ENCODE results near the gene CHL1.
A peak's percentile ranks its signal among the peaks of the same experiment; 100 is the strongest.

Gene CHL1

DNA sequence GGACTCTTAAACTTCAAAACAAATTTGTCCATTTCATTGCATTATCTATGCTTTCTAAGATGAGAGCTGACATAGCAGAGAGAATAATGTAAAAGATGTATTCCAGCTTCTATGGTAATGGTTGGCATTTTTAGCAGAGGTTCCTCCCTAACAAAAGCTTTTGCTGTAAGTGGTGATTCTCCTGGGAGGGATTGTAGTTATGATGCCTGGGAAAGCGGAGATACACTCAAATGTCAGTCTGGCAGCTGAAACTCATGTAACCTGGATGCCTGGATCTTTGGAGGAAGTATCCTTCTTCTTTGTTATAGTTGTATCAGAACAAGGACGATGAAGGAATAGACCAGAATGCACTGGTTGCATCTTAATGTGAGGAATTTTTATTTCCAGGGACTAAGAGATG lies 7.5 kb downstream of the CHL1 start:
- no peak for DNase-seq
- Mint-ChIP-seq H3K4me1 (no peaks in the 10 kb centered on the region), H3K9me3 (peaks cover 0 to 14% of the 10 kb centered on the region in 2 donors), H3K27me3 (peaks cover 7% of the 10 kb centered on the region), H3K27ac (no peak overlapping the region), H3K4me3 (no peak overlapping the region)
- ATAC-seq = no peak

DNA sequence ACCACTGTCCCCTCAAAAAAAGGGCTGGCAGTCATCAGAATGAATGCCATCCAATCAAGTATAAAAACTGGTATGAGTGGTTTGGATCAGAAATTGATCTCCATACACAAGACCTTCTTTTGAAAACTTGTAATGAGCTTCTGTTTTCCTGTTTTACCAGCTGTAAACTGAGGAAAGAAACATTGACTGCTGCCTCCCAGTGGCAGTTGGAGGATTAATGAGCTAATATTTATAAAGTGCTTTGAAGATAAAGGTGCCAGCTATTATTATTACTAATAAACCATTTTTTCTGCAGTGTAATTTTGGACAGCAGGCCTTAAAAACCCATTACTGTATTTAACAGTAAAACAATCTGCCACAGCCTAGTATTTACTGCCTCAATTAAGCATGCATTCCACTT lies 11.4 kb downstream of the CHL1 start:
- Mint-ChIP-seq H3K4me3 (no peak overlapping the region), H3K27me3 (peaks cover 7% of the 10 kb centered on the region), H3K27ac (no peak overlapping the region), H3K9me3 (peaks cover 0 to 14% of the 10 kb centered on the region in 2 donors), H3K4me1 (peaks cover 5% of the 10 kb centered on the region)
- DNase-seq = no peak
- no peak for ATAC-seq

DNA sequence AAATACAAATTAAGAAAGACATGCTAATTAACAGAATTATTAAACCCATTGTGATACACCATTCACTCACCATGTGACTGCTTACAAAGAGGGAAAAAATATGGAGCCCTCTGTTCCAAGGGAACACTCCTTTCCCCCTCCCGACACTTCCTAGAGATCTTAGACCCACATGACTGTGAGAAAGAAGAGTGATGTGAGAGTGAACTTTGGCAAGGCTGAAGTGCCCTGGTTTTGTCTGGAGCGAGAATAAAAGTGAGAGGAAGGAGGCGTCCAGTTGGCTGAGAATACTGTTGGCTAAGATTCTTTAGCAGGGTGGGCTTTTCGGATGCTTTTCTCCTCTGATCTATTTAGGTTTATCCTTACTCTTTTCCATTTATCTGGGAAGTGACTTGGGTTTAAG lies 14.1 kb downstream of the CHL1 start:
- Mint-ChIP-seq H3K4me1 (peaks cover 5% of the 10 kb centered on the region), H3K4me3 (no peak overlapping the region), H3K9me3 (no peaks in the 10 kb centered on the region), H3K27ac (no peak overlapping the region), H3K27me3 (no peaks in the 10 kb centered on the region)
- no peak for DNase-seq
- ATAC-seq = no peak

DNA sequence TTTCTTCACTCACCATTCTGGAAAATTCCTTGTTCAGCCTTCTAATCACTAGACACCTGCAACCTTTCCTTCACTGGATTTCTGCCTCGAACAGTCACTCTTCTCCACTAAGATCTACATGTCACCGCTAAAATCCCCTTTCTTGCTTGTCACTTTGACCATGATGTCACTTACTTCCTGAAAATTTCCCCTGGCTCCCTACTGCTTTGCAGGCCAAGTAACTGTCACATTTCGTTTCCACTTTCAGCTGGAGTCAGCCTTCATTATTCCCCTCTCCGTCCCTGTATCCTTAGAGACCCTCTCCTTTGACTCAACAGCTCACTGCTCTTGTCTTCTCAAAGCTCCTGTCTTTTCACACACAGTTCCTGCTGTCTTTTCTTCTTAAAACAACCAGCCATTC lies 15.9 kb downstream of the CHL1 start:
- Mint-ChIP-seq H3K27ac (peak overlapping the region in 1 of 2 donors; percentile 53), H3K4me3 (no peak overlapping the region), H3K9me3 (no peaks in the 10 kb centered on the region), H3K4me1 (peaks cover 5% of the 10 kb centered on the region), H3K27me3 (no peaks in the 10 kb centered on the region)
- ATAC-seq (no peak), DNase-seq (no peak)

- H3K27ac Mint-ChIP-seq = no peak overlapping the region
- peaks cover 5% of the 10 kb centered on the region for H3K4me1 Mint-ChIP-seq
- no peaks in the 10 kb centered on the region for H3K27me3 Mint-ChIP-seq
- DNase-seq (no peak), ATAC-seq (no peak)
- no peak overlapping the region for H3K4me3 Mint-ChIP-seq
- peaks cover 6 to 8% of the 10 kb centered on the region in 2 donors for H3K9me3 Mint-ChIP-seq
Observed at GRCh38 chr3:217099-217813, 20.7 kb downstream of the CHL1 start.

- ATAC-seq (no peak), DNase-seq (no peak)
- H3K27ac Mint-ChIP-seq = no peak overlapping the region
- no peaks in the 10 kb centered on the region for H3K27me3 Mint-ChIP-seq
- H3K4me3 Mint-ChIP-seq = no peak overlapping the region
- no peaks in the 10 kb centered on the region for H3K4me1 Mint-ChIP-seq
- peaks cover 6 to 12% of the 10 kb centered on the region in 2 donors for H3K9me3 Mint-ChIP-seq
Observed at GRCh38 chr3:217948-218347, 21.4 kb downstream of the CHL1 start.

DNA sequence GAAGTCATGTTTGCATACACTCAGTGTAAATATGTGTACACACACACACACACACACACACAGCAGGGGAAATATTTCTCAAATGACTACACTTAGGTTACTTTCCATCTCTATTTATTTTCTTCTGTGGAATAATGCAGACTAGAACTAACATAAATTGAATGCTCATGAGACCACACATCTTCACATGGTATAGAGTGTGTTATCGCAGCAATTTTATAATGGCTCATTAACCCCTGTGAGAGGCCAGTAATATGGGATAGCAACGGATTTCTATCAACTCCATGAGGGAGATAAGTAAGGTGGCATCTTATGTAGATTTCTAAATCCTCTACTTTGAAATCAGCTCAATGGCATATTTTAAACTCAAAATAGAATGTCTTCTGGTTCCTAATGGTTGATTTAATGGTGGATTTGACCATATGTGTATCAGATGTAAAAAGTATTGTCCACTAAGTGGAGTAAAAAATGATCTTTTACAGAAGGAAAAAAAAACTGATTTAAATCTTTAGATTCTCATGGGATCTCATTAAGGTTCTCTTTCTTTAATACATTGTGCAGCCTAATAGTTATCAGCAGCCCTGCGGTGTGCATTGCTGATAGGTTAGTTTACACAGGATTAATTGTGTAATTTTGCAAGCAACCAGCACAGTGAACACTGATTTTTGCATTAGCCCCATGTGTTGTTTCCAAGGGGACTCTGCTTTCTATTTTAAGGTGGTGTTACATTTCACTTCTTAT lies 32.0 kb downstream of the CHL1 start:
- DNase-seq = no peak
- Mint-ChIP-seq H3K9me3 (peaks cover 0 to 3% of the 10 kb centered on the region in 2 donors), H3K4me3 (no peak overlapping the region), H3K27me3 (no peaks in the 10 kb centered on the region), H3K4me1 (no peaks in the 10 kb centered on the region), H3K27ac (no peak overlapping the region)
- no peak for ATAC-seq

- H3K9me3 Mint-ChIP-seq = no peaks in the 10 kb centered on the region
- no peak overlapping the region for H3K4me3 Mint-ChIP-seq
- ATAC-seq = no peak
- H3K4me1 Mint-ChIP-seq = no peaks in the 10 kb centered on the region
- no peaks in the 10 kb centered on the region for H3K27me3 Mint-ChIP-seq
- H3K27ac Mint-ChIP-seq = no peak overlapping the region
- no peak for DNase-seq
Observed at GRCh38 chr3:229183-229661, 32.7 kb downstream of the CHL1 start.

DNA sequence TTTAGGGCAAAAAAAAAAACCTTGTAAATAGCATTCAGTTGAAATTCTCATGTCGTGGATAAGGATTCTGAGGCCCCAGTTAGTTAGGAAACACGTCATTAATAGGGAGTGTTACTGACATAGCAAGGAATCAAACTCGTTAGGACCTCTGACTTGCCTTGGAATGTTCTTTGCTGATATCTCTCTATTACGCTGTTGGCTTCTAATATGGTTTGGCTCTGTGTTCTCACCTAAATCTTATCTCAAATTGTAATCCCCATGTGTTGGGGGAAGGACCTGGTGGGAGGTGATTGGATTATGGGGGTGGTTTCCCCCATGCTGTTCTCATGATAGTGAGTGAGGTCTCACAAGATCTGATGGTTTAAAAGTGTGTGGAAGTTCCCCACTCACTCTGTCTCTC lies 40.3 kb downstream of the CHL1 start:
- no peak for ATAC-seq
- Mint-ChIP-seq H3K27ac (no peak overlapping the region), H3K4me1 (no peaks in the 10 kb centered on the region), H3K4me3 (no peak overlapping the region), H3K27me3 (no peaks in the 10 kb centered on the region), H3K9me3 (no peaks in the 10 kb centered on the region)
- DNase-seq = no peak

DNA sequence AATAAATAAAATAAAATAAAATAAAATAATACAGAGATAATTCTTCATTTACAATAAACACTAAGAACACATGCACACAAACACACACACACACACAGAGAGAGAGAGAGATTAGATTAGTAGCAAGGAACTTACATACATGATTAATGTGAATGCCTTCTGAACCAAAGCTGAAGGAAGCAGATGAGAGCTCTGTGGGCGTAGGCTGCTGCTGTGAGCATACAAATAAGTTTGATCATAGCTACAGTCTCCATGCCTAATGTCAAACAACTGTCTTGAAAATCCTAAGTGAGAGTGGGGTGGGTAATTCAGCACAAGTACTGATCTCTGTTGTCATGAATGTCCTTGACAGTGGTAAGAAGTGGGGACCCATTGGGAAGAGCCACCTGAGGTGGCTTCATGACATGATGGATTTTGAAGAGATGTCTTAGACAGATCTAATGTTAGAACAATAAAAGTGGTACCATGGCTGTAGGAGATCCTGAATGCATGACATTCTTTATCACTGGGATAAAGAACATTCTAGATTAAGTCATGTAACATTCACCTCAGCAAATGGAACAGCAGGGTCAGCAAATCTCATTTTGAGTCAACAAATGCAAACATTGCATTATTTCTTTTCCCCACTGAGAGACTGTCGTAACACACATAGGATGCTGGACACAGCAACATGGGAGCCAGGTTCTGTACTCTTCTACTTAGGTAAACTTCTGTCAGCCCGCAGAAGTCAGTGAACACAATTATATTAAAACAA lies 46.2 kb downstream of the CHL1 start:
- no peak overlapping the region for H3K4me3 Mint-ChIP-seq
- no peaks in the 10 kb centered on the region for H3K27me3 Mint-ChIP-seq
- peaks cover 0 to 11% of the 10 kb centered on the region in 2 donors for H3K9me3 Mint-ChIP-seq
- H3K27ac Mint-ChIP-seq = no peak overlapping the region
- H3K4me1 Mint-ChIP-seq = no peaks in the 10 kb centered on the region
- no peak for ATAC-seq
- DNase-seq = no peak

DNA sequence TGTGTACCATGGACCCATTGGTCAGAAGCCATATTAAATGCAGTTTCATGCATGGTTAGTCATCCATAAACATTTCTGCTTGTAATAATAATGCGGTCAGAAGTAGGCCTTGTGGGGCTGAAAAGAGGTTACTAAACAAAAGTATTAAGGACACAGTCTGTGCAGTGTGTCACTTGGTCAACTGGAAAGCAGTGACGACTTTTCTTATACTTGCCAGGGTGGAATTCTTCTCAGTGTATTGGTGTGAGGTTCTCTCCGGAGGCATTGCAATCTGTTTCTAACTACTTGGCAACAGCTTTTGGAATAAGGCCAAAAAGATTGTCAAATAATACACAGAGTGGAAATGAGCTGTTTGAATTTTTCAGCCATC lies 46.8 kb downstream of the CHL1 start:
- Mint-ChIP-seq H3K27ac (no peak overlapping the region), H3K4me3 (no peak overlapping the region), H3K27me3 (no peaks in the 10 kb centered on the region), H3K9me3 (peaks cover 0 to 11% of the 10 kb centered on the region in 2 donors), H3K4me1 (no peaks in the 10 kb centered on the region)
- DNase-seq (no peak), ATAC-seq (no peak)

- H3K4me3 Mint-ChIP-seq = no peak overlapping the region
- H3K27me3 Mint-ChIP-seq = no peaks in the 10 kb centered on the region
- H3K27ac Mint-ChIP-seq = no peak overlapping the region
- H3K9me3 Mint-ChIP-seq = peaks cover 0 to 11% of the 10 kb centered on the region in 2 donors
- H3K4me1 Mint-ChIP-seq = no peaks in the 10 kb centered on the region
- ATAC-seq (no peak), DNase-seq (no peak)
Observed at GRCh38 chr3:244041-244440, 47.5 kb downstream of the CHL1 start.

DNA sequence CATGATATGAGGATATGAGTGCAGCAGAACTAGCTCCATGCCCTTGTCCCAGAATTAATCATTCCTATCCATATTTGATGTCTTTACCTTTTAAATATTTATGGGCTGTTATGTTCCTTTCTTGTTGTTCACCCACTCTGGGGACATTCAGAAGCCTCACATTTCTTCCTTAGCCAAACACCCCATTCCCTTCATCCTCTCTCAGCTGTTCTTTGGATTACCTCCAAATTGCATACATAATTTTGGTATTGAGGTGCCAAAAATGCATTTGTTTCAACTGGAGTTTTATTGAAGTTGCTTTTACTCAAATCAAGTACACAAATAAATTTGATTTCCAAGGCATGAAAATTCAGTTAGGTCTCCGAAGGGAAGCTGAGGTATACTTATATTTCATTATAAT lies 51.4 kb downstream of the CHL1 start:
- peaks cover 0 to 6% of the 10 kb centered on the region in 2 donors for H3K9me3 Mint-ChIP-seq
- no peak overlapping the region for H3K4me3 Mint-ChIP-seq
- H3K4me1 Mint-ChIP-seq = no peaks in the 10 kb centered on the region
- no peaks in the 10 kb centered on the region for H3K27me3 Mint-ChIP-seq
- H3K27ac Mint-ChIP-seq = no peak overlapping the region
- no peak for ATAC-seq
- DNase-seq = no peak

GRCh38 chr3:248864-249520 lies 52.4 kb downstream of the CHL1 start:
- H3K4me3 Mint-ChIP-seq = no peak overlapping the region
- no peak overlapping the region for H3K27ac Mint-ChIP-seq
- no peaks in the 10 kb centered on the region for H3K4me1 Mint-ChIP-seq
- H3K27me3 Mint-ChIP-seq = no peaks in the 10 kb centered on the region
- ATAC-seq = no peak
- peaks cover 0 to 2% of the 10 kb centered on the region in 2 donors for H3K9me3 Mint-ChIP-seq
- no peak for DNase-seq

DNA sequence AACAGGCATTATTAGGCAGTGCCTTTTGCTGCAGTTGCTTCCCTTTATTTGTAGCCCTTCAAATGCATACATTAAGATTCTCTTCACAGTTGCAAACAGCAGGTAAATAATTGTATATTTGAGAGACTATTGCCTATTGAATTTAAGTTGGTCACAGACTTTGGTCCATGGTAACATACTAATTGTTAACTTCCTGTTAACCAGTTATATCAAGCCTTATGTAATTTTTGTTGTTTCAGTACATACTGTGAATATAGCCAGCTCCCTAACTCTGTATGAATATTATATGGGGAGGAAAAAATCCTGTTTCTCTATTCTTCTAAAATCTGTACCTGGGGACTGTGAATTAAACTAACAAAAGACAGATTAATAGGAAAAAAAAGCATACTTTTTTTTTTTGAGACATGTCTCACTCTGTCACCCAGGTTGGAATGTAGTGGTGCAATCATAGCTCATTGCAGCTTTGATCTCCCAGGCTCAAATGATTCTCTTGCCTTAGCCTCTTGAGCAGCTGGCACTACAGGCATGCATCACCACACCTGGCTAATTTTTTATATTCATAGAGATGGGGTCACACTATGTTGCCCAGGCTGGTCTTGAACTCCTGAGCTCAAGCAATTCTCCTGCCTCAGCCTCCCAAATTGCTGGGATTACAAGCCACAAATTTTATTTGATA lies 53.2 kb downstream of the CHL1 start:
- no peak for DNase-seq
- Mint-ChIP-seq H3K4me1 (no peaks in the 10 kb centered on the region), H3K4me3 (no peak overlapping the region), H3K9me3 (no peaks in the 10 kb centered on the region), H3K27me3 (no peaks in the 10 kb centered on the region), H3K27ac (no peak overlapping the region)
- ATAC-seq = no peak
